HG02852 (cell line): ENCODE measurements around the gene PER2.
"Not testable (repeated sequence)": the region's sequence is repeated elsewhere in the genome, so short reads cannot be mapped to it uniquely, and the experiment has no call there.

ENCODE experiments used
- ATAC-seq: cut with Tn5 transposase; IDR thresholded peaks from one replicate; pipeline ENCODE4 v1.9.1; 2021; ENCODE audit warnings: mild to moderate bottlenecking, moderate library complexity; ENCODE audit not compliant: unreplicated experiment

The PER2 gene

DNA sequence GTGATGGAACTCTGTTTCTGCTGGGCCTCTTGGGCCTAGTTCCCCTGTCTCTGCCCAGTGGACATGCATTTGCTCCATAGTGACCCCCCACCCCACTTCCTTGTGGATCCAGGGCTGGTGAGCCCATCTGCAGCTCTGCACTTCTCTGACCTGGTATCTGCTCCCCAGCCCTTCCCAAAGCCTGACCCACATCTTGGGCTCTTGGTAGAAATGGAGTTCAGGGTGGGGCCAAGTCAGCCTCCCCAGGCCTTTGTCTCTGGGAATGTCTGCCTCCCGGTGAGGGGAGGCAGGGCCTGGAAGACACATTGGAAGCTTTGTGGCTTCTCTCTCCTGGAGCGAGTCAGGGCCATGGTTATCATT is 25.6 kb upstream of the PER2 start:
- ATAC-seq = no peak

- ATAC-seq = no peak
Observed at GRCh38 chr2:238313289-238313990, 25.0 kb upstream of the PER2 start.

- ATAC-seq = not testable (repeated sequence)
Observed at GRCh38 chr2:238310721-238311120, 22.3 kb upstream of the PER2 start.

DNA sequence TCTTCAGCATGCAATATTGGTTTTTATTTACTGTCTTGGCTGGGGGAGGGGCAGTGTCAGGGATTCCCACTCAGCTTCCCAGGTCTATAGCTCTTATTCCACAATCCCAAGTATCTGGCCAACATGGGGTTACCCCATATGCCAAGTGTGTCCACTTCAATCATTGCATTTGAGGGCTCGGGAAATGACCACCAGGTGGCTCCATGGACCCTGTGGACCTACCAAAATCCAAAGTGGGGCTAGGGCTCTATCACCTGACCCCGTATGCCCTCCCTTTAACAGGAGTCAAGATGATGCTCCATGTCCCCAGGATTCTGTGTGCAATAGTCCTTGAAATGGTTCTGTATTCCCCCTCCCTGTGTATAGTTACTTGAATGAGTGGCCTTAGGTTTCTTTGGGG is 19.8 kb upstream of the PER2 start:
- no peak for ATAC-seq

DNA sequence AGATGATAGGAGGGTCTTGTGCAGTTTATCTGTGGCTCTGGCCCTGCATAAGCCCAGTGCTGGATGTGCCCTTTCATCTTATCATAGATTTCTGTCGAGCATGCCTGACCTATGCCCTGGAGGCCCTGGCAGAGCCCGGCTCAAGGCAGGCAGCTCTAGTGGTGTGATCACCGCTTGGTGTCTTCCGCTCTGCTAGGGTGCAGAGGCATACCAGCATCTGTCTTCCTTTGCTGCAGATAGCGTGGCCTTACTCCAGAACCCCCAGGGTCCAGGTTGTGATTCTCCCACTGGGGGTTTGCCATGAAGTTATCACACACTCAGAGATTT is 18.2 kb upstream of the PER2 start:
- ATAC-seq = no peak

DNA sequence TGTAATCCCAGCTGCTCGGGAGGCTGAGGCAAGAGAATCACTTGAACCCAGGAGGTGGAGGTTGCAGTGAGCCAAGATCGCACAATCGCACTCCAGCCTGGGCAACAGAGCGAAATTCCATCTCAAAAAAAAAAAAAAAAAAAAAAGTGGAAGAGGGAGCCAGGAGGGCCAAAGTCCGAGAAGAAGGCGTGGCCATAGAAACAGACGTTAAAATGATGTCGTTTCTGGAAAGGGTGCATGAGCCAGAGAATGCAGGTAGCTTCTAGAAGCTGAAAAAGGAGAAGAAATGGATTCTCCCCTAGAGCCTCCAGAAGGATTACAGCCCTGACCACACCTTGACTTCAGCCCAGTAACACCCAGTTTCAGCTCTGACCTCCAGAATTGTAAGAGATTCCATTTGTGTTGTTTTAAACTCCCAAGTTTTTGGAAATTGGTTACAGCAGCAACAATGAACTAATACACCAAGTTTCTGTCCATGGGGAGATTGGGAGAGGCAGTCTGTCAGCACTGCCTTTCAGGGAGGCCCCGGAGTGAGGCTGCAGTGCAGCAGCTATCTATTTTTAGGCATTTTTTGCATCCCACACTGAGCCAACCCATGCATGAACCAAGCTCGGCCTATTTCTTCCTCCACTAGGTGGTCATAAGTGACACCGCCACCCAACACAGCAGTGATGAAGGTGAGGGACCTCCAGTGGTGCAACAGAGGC is 17.7 kb upstream of the PER2 start:
- no peak for ATAC-seq

- no peak for ATAC-seq
Observed at GRCh38 chr2:238305092-238305862, 16.9 kb upstream of the PER2 start.

DNA sequence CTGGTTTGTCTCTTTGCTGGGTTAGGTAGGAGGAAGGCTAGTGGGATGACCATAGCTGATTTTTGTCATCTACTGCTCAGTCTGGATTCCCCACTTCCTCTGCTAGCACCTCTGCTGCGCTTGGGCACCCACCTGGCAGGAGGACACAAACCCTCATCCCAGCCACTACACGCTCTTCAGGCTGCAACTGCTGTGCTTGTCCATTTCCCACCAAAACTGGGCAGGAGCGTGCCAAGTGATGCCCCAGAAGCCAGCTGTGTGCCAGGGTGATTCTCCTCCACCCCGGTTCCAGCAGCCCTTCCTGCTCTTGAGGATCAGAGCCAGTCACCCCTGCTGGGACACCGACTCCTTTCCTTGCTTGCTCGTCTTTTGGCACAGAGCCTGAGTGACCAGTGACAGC is 15.7 kb upstream of the PER2 start:
- no peak for ATAC-seq

DNA sequence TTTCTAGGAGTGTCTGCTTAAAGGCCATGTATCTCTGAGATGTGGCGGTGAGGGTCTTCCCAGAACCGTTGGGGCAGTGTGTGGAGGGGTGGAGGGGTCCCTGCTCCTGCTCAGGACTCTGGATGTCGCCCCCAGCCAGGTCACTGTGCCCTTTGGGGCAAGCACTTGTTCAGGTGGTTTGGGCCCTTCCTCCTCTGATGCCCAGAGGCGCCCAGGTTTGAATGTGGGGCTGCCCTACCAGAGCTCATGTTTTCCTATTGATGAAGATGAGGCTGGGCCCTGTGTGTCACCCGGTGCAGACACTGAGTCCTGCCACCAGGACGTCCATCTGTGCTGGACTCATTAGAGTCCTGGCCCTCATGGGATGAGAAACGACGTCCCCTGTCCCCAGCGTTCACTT is 14.3 kb upstream of the PER2 start:
- no peak for ATAC-seq

DNA sequence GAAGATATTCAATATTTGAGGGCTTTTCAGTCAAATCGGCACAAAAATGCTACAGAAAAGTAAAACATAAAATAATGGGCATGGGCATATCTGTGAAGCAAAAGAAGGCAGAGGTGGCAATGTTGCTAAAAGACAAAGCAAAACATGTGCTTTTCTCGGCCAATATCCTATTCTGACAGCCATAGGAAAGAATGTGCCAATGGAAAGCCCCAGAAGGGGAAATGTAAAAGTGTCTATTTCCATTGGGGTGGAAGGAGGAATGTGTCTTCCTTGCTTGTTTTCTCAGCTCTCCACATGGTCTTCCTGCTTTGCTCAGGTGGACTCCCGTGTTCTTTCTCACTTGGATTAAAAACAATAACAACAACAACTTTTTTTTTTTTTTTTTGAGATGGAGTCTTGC is 13.7 kb upstream of the PER2 start:
- ATAC-seq = no peak

DNA sequence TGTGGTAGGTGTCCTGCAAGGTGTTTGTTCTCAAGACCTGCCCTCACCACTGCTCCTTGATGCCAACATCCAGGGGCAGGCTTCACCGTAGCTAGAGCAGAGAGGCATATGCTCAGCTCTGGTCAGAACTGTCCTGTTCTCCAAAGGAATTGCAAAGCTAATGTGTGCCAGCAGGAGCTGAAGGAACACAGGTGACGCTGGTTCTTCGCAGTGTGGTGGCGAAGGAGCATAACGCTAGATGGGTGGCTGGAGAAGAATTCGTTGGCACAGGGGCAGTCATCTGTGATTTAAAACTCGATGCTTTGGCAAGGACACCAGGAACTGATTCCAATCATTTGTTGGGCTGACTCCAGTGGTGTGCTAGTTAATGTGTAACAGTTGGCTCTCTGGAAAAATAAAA is 11.4 kb upstream of the PER2 start:
- ATAC-seq = no peak

GRCh38 chr2:238296638-238297457 is 8.4 kb upstream of the PER2 start:
- ATAC-seq = no peak

GRCh38 chr2:238295144-238296112 is 7.0 kb upstream of the PER2 start:
- ATAC-seq = no peak

- no peak for ATAC-seq
Observed at GRCh38 chr2:238294393-238295143, 6.2 kb upstream of the PER2 start.

- no peak for ATAC-seq
Observed at GRCh38 chr2:238294046-238294392, 5.6 kb upstream of the PER2 start.

DNA sequence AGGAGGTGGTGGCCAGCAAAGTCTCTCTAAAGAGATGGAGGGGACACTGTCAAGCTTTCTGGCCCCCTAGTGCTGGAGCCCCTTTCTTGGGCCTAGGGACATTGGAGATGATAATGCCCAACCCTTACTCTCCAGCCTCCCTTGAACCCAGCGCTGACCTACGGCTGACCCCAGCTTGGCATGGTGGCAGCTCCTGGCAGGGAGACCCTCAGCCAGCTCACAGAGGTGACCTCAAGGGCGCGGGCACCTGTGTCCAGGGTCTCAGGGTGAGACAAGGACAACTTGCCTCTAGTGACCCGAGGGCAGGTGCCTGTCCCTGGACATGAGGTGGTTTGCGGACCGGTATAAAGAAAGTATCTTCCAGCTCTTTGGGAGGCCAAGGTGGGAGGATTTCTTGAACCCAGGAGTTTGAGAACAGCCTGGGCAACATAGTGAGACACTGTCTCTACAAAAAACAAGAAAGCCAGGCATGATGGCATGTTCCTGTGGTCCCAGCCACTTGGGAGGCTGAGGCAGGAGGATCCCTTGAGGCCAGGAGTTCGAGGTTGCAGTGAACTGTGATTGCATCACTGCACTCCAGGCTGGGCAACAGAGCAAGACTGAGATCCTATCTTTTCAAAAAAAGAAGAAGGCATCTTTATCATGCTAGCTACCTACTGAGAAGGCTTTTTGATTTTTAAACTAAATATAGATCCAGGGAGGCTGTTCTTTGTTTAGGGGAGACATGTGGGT is 3.3 kb upstream of the PER2 start:
- ATAC-seq = no peak

DNA sequence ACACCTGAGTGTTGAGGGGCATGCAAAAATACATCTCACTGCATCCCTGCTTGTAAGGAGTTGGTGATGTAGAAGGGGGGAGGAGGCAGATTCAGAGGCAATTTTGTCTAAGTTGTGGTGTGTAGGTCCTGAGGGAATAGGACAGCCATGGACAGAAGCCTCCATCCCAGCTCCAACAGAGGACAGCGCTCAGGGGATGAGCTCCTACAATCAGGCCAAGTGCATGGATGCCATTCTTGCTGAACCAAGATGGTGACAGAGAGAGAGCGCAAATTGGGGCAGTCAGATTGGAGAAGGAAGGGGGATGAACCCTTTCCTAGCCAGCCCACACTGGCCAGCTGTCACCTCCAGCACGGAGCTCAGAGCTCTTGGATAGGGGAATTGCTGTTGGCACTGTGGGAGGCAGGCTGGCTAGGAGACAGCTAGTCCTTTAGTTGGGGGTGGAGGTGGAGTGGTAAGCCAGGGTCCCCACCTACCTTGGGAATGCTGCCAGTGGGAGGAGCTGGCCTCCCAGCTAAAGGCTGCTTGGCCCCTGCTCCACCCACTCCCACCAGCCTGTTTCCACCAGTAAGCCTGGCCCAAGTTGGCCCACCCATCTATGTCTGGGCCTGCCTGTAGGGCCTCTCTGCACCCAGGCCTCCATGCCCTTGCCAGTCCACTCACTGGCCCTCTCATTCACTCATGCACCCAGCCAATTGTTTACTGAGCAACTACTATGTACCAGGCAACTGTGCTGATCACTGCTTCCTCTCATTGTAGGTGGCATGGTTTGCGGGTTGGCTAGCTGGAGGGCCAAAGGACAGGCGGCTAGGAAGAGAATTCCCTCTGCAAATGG is 2.5 kb upstream of the PER2 start:
- no peak for ATAC-seq

- no peak for ATAC-seq
Observed at GRCh38 chr2:238290091-238290509, 1.7 kb upstream of the PER2 start.
